ENCODE measurements around the gene UROC1.

- TF ChIP-seq POLR2A (IDR thresholded peaks at IDR 0.05; ENCODE audit: low read depth, low read length) (no peak), POLR2AphosphoS5 (IDR thresholded peaks at IDR 0.05; ENCODE audit: low read depth, low read length) (no peak), TAF1 (IDR thresholded peaks at IDR 0.05; ENCODE audit: borderline replicate concordance, low read depth, low read length) (no peak)
These were observed 31.2 kb upstream of the UROC1 start for GRCh38 chr3:126548556-126549466.
